DND-41 (cell line): ENCODE data around the gene LRRC59.

Experiments
- EZH2 ChIP-seq: IDR thresholded peaks from 3 replicates; pipeline ENCODE4 v1.6.1; 2012; ENCODE audit warnings: borderline replicate concordance, low read depth, mild to moderate bottlenecking, moderate library complexity, low read length, inconsistent platforms; ENCODE audit not compliant: severe bottlenecking
- TF ChIP-seq, protein P1 (sequence below): IDR thresholded peaks from 2 replicates; pipeline ENCODE4 v1.5.1; 2012; ENCODE audit warnings: borderline replicate concordance, low read length, moderate library complexity, mild to moderate bottlenecking; ENCODE audit not compliant: poor library complexity, severe bottlenecking; ENCODE audit errors: extremely low read depth

- TF ChIP-seq, protein P1, sequence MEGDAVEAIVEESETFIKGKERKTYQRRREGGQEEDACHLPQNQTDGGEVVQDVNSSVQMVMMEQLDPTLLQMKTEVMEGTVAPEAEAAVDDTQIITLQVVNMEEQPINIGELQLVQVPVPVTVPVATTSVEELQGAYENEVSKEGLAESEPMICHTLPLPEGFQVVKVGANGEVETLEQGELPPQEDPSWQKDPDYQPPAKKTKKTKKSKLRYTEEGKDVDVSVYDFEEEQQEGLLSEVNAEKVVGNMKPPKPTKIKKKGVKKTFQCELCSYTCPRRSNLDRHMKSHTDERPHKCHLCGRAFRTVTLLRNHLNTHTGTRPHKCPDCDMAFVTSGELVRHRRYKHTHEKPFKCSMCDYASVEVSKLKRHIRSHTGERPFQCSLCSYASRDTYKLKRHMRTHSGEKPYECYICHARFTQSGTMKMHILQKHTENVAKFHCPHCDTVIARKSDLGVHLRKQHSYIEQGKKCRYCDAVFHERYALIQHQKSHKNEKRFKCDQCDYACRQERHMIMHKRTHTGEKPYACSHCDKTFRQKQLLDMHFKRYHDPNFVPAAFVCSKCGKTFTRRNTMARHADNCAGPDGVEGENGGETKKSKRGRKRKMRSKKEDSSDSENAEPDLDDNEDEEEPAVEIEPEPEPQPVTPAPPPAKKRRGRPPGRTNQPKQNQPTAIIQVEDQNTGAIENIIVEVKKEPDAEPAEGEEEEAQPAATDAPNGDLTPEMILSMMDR: no peak
- TF ChIP-seq EZH2: no peak
Measured at GRCh38 chr17:50359998-50360461, 37.3 kb downstream of the LRRC59 start.
